NCI-H1417 treated with DMSO at 0.1 percent for 48 hours (cell line): Measurements from ENCODE around the gene PGBD2.
"Not testable (repeated sequence)": the region's sequence is repeated elsewhere in the genome, so short reads cannot be mapped to it uniquely, and the experiment has no call there.

Experiments used
- DNase-seq: peaks from one replicate; lab custom pipeline; 2025; lab: John Stamatoyannopoulos, UW

The PGBD2 gene

DNA sequence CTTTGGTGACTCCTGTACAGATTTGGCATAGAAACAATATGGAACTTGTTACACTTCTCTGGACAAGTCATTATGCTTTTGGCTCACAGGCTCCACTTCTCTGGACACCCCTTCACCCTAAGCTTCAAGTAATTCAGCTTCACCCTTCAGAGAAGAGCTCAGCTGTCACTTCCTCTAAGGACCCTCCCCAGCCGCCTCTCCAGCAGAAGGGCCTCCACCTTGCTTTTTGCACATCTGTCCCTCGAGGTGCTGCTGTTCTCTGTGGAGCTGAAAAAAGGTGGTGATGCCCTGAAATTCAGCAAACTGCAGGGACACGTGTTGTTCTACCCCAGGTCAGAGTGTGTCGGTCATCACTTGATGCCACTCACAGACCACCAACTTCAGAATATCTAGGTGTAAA, 19.8 kb downstream of the PGBD2 start:
- not testable (repeated sequence) for DNase-seq

- no peak for DNase-seq
Observed at GRCh38 chr1:248926401-248927182, 20.6 kb downstream of the PGBD2 start.

DNA sequence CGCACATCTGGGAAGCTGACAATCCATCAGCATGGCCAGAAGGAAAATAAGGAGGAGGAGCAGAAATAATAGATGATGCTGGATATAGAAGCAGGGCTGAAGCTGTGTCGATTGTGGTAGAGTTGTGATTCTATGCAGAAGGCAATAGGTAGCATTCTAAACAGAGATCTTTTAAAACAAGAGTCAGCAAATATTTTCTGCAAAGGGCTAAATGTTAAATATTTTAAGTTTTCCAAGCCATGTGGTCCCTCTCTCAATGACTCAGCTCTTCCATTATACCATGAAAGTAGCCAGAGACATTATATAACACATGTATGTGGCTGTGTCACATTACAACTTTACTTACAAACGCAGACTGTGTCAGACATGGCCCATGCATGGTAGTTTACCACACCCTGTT, 21.2 kb downstream of the PGBD2 start:
- not testable (repeated sequence) for DNase-seq

- not testable (repeated sequence) for DNase-seq
Observed at GRCh38 chr1:248928122-248928521, 22.1 kb downstream of the PGBD2 start.

DNA sequence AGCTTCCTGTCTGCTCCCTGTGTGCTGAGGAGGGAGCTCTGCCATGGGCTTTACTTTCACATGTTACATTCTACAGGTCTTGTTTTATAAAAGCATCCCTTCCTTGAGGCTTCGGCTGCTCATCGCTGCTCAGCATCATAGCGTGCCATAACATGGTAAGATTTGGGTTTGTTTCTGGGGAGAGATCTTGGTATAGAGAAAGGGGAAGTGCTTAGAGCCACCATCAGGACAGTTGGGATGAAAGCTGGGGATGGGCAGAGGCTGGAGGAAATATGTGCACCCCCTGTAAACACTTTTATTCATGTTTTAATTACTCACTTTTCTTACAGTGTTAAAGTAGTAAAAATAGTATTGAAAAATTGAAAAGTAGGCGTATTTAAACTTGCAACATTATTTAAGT, 24.0 kb downstream of the PGBD2 start:
- DNase-seq = not testable (repeated sequence)

- DNase-seq = not testable (repeated sequence)
Observed at GRCh38 chr1:248938173-248938809, 32.3 kb downstream of the PGBD2 start.

DNA sequence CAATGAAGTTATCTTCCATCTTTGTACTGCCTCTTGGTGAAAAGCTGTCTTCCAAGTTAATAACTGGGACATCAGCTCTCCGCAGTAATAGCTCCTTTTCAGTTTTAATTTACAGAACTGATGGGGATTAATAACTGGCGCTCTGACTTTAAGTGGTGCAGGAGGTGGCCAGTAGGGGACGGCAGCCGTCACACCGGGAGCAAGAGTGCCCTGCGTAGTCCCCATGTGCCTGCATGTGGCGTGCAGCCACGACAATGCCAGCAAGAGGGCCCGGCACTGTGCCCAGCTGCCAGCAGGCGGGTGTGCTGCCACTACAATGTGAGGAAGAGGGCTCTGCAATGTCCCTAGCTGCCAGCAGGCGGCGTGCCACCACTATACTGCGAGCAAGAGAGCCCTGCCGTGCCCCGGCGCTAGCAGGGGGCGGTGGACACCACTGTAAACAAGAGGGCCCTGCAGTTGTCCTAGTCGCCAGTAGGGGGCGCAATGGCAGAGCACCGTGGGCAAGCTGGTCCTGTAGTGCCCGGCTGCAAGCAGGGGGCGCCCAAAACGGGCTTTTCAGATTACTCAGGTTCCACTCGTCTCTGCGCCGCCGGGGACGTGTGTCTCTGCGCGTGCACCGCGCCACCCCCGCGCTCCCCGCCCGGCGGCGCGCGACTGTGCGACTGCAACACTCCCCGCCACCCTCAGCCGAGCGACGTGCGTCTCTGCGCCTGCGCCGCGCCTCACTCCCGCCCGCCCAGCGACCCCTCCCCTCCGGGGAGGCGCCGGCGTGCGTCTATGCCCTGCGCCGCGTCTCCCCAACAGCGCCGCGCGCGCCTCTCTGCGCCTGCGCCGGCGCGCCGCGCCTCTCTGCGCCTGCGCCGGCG, 38.3 kb downstream of the PGBD2 start:
- not testable (repeated sequence) for DNase-seq

DNA sequence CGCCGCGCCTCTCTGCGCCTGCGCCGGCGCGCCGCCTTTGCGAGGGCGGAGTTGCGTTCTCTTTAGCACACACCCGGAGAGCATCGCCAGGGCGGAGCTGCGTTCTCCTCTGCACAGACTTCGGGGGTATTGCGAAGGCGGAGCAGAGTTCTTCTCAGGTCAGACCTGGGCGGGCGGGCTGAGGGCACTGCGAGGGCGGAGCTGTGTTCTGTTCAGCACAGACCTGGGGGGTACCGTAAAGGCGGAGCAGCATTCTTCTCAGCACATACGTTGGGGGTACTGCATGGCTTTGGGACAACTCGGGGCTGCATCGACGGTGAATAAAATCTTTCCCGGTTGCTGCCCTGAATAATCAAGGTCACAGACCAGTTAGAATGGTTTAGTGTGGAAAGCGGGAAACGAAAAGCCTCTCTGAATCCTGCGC, 39.0 kb downstream of the PGBD2 start:
- DNase-seq = not testable (repeated sequence)

- DNase-seq = not testable (repeated sequence)
Observed at GRCh38 chr1:248945453-248945852, 39.4 kb downstream of the PGBD2 start.

DNA sequence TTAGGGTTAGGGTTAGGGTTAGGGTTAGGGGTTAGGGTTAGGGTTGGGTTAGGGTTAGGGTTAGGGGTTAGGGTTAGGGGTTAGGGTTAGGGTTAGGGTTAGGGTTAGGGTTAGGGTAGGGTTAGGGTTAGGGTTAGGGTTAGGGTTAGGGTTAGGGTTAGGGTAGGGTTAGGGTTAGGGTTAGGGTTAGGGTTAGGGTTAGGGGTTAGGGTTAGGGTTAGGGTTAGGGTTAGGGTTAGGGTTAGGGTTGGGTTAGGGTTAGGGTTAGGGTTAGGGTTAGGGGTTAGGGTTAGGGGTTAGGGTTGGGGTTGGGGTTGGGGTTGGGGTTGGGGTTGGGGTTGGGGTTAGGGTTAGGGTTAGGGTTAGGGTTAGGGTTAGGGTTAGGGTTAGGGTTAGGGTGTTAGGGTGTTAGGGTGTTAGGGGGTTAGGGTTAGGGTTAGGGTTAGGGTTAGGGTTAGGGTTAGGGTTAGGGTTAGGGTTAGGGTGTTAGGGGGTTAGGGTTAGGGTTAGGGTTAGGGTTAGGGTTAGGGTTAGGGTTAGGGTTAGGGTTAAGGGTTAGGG, 39.9 kb downstream of the PGBD2 start:
- not testable (repeated sequence) for DNase-seq
